8988T (cell line): ENCODE results near the gene ANTKMT.

ENCODE experiments used
- DNase-seq: peaks from one replicate; pipeline ENCODE4 v3.0.0; 2011

The ANTKMT gene

DNA sequence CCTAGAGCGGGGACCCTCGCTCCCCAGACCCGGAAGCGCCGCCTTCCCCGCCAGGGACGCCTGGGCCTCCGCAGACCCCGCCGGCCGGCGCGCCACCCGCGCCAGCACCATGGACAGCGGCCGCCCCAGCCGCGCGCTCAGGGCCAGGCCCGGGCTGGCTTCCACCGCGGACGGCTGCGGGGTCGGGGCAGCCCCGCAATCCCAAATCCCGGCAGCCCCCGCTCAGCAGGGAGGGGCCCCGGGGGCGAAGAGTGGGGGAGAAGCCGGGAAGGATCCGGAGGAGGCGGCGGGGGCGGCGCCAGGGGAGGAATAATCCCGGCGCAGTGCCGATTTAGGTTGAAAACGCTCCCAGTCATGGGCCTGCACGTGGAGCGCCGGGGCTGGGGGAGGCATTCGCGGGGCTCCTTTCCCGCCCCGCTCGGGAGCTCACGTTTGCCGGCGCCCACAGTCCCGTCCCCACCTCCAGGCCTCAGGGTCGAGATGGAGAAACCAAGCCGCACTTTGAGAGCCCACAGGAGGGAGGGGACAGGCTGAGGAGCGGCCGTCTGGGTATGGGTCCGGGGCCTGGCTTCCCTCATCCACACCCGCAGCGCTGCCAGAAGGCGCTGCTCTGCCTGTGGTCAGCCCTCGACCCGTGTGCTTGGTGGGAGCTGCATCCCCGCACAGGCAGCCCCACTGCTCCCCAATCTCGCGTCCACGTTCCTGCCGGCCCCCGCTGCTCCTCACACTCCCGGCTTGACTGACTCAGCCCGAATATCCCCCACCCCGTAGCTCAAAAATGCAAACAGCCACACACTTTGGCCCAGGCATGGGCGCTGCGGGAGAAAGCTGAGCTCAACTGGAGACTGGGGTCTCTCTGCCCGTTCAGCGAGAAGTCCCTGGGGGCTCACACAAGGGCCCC, 20.0 kb upstream of the ANTKMT start:
- no peak for DNase-seq

- DNase-seq = no peak
Measured at GRCh38 chr16:702341-702740, 18.6 kb upstream of the ANTKMT start.

- DNase-seq = no peak
Measured at GRCh38 chr16:703406-703805, 17.5 kb upstream of the ANTKMT start.

- DNase-seq = no peak
Measured at GRCh38 chr16:704047-704446, 16.9 kb upstream of the ANTKMT start.

DNA sequence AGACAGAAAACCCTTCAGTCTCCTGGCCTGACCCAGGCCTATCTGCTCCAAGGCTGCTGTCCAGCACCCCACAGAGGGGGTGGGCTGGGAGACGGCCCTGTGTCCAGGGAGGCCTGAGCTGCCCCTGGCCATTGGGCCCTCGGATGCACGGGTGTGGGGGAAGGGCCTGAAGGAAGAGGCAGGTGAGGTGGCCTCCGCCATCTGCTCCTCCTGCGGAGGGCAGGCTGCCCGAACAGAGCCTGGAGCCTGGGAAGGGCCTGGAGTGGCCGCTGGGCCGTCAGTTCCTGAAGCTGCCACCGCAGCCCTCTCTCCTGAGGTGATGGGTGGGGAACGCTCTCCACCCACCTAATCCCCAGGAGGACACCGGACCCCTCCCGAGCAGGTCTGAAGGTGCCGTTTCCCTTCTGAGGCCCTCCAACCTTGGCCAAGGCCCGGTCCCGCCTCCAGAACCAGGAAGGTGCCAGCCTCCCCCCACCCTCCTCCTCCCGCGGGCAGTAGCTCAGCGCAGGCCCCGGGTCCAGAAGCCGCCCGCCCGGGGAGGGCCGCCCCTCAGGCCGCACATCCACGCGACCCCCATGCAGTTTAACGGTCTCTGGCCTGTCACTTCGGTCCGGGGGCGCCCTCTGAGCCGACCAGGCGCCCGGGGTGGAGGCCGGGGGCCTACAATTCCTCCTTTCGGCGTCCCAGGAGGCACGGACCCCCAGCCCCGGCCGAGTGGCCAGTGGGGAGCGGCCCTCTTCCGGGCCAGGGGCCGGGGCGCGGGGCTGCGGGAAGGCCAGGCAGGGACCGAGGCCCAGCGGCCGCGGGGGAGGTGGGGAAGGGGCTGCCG, 16.2 kb upstream of the ANTKMT start:
- no peak for DNase-seq

GRCh38 chr16:705431-706188, 15.3 kb upstream of the ANTKMT start, which contains the start of gene FBXL16:
Gene FBXL16 (minus strand): TSS chr16:705801. CDS start chr16:697405, 8,396 bp downstream.
- peak; percentile 89 for DNase-seq

DNA sequence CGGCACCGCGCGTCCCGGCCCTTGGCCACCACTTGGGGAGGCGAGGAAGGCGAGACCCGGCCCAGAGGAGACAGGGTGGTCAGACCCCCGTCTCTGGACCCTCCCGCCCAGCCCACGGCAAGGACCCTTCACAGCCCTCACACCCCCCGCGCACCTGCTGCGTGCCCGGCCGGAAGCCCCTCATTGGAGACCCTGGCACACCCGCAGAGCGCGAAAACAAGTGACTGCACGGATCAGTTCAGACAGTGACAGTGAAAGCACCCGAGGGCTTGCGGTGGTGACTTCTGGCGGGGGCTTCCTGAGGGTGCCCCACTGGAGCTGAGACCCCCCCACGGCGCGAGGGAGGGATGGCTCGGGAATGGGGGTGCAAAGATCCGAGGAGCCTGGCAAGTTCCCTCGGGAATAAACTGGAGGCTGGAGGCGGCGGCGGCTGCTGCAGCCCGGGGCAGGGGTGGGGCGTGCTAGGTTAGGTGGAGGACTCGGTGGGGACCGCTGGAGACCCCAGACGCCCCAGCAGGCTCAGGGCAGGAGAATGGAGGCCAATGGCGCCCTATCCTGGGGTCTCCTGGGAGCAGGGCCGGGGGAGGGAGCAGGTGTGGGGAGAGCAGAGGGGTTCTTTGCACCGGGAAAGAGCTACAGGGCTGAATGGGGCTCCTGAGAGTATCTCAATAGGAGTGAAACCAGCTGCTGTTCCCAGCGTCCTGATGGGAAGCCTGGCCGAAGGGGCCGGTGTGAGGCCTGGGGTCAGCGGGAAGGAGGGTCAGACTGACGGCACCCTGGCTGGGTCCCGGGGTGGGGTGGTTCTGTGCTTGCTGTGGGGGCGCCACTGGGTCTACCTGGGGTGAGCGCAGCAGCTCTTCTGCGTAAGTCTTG, 14.5 kb upstream of the ANTKMT start:
- DNase-seq = no peak

- no peak for DNase-seq
Measured at GRCh38 chr16:707062-707538, 13.8 kb upstream of the ANTKMT start.

DNA sequence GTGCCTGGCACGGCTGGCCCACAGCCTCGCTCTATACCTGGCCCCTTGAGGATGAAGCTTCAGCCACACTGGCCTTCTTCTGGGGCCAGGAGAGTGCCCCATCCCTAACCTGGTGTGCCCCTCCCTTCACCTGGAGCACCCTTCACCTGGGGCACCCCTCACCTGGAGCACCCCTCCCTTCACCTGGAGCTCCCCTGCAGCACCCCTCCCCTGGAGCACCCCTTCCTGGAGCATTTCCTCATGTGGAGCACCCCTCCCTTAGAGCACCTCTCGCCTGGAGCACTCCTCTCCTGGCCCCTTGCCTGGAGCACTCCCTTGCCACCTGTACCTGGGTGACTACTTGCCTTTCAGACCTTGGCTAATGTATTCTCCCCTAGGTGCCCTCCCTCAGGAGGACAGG, 12.9 kb upstream of the ANTKMT start:
- no peak for DNase-seq

GRCh38 chr16:708959-709358, 12.0 kb upstream of the ANTKMT start:
- no peak for DNase-seq

DNA sequence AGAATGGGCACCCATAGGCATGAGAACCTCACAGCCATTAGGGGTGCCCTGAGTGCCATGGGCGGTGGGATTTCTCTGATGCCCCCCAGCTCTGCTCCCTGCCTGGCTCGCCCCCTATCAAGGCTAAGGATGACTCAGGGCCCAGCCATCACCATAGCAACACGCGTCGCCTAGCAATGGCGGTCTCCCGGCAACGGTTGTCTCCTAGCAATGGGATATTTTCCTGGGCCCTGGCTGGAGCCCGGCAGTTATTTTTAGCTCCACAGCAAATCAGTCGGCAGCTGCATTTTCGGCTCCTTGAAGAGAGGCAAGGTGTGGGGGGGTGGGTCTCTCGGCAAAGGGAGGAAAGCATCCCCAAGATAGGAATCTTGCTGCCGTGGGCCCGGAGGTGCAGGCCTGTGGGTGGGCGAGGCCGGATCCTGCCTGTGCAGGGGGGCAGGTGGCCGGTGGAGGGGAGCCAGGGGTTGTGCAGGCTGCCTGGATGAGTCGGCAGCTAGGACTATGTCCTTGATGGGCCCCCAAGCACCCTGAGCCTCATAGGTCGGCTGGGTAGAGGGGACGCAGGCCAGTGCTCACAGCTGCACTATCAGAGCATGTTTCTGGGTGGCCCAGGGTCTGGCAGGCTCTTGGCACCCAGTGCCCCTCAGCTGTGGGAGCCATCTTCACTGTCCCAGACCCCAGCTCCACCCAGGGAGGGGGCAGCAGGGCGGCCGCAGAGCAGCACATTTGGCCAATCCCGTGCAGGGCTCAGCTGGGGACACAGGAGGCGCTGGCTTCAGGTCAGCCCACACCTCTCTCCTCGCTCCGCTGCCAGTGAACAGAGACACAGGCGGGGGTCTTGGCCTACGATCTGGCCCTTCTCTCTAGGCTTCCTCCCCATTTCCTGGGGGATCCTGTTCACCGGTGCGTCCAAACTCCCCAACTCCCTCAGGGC, 11.1 kb upstream of the ANTKMT start:
- no peak for DNase-seq

DNA sequence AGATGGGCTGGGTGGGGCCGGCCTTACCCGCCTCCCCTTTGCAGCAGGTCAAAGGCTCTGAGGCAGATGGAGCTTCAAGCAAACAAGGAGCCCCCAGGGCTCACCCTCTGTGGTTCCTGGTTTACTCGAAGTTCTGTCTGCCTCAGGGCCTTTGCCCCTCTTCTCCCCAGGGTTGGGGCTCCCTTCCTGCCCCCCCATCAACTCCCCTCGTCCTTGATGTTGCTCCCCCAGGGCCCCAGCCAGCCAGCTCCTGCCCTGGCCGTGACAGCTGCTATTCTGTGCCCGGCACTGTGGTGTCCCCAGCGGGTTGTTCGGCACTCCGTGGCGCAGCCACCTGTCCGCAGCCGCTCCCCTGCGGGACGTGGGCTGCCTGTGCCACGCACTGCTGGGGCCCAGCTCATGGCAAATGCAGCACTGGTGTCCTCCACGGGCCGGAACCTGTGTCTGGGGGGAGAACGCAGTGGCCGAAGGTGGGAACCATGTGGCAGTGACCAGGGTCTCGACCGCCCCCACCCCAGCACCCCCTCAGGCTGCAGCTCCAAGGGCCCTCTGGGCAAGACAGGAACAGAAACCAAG, 10.4 kb upstream of the ANTKMT start:
- DNase-seq = no peak

DNA sequence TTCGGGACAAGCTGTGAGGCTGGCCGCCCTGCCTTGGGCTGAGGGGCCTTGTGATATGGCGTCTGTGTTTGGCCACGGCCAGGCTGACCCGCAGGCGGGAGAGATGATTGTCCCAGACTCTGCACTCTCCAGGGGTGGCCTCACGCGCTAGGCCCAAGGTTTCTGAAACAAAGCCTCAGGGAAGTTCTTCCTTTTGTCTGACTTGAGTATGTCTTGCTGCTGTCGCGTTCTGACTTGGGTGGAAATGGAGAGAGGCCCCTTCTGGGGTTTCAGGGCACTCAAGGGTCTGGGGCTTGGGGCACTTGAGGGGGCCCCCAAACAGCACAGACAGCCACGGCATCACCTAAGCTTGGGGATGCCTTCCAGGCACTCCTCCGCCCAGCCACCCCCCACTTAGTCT, 9.9 kb upstream of the ANTKMT start:
- no peak for DNase-seq

GRCh38 chr16:711548-712320, 9.2 kb upstream of the ANTKMT start:
- peak; percentile 96 for DNase-seq

- DNase-seq = peak; percentile 91
Measured at GRCh38 chr16:712740-713250, 8.2 kb upstream of the ANTKMT start.

GRCh38 chr16:714079-714478, 6.9 kb upstream of the ANTKMT start:
- no peak for DNase-seq

DNA sequence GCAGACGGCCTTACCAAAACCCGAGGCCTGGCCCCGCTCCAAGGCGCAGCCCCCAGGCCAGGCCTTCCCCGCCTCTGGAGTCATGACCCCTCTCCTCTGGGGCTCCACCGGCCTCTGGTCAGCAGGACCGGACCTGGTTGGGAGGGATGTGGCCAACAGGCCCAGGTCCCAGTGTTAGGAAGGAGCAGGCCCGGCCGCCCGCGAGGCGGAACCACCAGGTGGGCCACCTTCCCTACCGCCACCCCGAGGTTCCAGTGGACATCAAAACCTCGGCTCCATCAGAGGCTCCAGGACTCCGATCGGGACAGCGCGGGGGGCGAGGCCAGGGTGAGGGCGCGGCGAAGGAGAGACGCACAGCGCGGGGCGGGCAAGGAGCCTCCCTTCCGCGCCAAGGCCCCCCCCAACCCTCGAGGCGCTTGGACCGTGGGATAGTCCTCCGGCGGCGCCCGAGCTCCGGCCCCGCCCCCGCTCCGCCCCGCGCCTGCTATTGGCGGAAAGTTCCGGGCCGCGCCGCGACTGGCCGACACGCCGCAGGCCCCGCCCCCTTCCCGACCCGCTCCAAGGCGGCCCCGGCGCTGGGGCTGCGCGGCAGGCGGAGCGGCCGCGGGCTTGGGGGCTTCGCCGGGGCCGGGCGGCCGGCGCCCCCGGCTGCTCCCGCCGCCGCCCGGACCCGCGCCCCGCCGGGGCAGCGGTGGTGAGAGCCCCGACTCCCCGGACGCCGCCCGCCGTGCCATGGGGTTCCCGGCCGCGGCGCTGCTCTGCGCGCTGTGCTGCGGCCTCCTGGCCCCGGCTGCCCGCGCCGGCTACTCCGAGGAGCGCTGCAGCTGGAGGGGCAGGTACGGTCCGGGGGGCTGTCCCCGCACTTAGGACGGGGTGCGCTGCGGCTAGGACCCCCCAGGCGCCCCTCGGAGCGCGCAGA, 6.1 kb upstream of the ANTKMT start, which contains the start of gene METRN:
Gene METRN, plus strand, starts transcription at position 561 of the 919 bp plus-strand sequence. Its CDS starts 172 bp downstream, at position 733.
- peak; percentile 91 for DNase-seq
